ENCODE measurements around the gene PMP22. TPM values are rescaled to one million over a fixed set of nuclear protein-coding genes. Genes with fewer than 3 reads are reported as not detected.

Gene PMP22
- total RNA-seq, 1 experiment from 2014 or later: 28.7 TPM

DNA sequence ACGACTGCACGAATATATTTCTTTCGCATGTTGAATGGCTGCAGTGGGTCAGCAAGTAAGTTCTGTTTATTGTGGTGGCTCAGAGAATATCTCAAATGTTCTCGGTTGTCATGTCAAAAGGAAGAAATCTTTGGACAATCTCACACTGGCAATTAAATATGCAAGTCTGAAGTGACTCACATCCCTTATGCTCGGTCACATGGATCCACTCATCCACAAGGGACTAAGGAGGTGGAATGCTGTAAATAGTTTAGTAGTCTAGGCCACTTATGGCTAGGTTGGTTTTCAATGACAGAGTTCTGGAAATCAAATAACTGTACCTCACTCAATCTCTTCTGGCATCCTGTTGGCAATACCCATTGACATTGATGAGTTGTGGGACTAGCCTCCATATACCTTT is 33.0 kb upstream of the PMP22 start (continued):
- TF ChIP-seq, protein P1, sequence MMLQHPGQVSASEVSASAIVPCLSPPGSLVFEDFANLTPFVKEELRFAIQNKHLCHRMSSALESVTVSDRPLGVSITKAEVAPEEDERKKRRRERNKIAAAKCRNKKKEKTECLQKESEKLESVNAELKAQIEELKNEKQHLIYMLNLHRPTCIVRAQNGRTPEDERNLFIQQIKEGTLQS (IDR thresholded peaks at IDR 0.05): no peak
- no peak for TF ChIP-seq EZH2 (IDR thresholded peaks at IDR 0.05)

DNA sequence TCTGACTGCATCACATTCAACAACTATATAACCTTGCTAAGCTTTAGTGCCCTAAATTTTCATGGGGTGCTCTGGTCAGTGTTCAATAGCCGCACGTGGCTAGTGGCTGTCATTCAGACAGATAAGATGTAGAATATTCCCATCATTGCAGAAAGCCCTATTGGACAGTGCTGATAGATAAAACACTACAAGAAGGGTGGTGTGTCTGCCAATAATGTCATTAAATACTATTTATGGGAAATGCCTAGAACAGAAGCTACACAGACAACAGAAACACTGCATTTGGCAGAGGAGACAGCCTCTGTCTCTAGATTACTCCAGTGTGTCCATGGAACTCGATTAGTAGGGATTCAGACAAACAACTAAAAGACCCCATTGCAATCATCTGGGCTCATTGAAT is 28.4 kb upstream of the PMP22 start:
- BruUV-seq (replicated peaks): no TSS peak
- POLR2A ChIA-PET: no interaction called here

GRCh38 chr17:15291674-15292361 is 26.7 kb upstream of the PMP22 start:
- no peaks in the 10 kb centered on the region for H3K9me3 ChIP-seq (ENCODE audit: control insufficient read depth in 1 of 2, insufficient read depth in 1 of 2, low read depth in 1 of 2, low read length in 2 of 2)
- no peak for DNase-seq (ENCODE audit: low read depth, low spot score)
- RAD21 ChIA-PET (ENCODE audit: low non-redundant PET in 1 of 2, low total read pairs in 2 of 2, uncharacterized antibody in 2 of 2, unreplicated experiment in 2 of 2): no interaction called here
- no peaks in the 10 kb centered on the region for H3K36me3 ChIP-seq (ENCODE audit: control insufficient read depth in 1 of 2, insufficient read depth in 2 of 2, low read length in 2 of 2)
- H3K79me2 ChIP-seq (ENCODE audit: insufficient read depth, low read length): no peaks in the 10 kb centered on the region
- H3K9me2 ChIP-seq (ENCODE audit: insufficient read depth): no peaks in the 10 kb centered on the region
- CTCF ChIA-PET: no interaction called here
- H4K20me1 ChIP-seq (ENCODE audit: insufficient read depth): no peaks in the 10 kb centered on the region
- POLR2A ChIA-PET: no interaction called here
- no peak overlapping the region for H3K9ac ChIP-seq (ENCODE audit: low read length)
- no TSS peak for BruUV-seq (replicated peaks)
- H3K27ac ChIP-seq (ENCODE audit: low read depth, low read length): no peak overlapping the region
- no peak overlapping the region for H3K4me2 ChIP-seq (ENCODE audit: low read length)
- no peaks in the 10 kb centered on the region for H3K27me3 ChIP-seq (ENCODE audit: insufficient read depth, low read length)
- no peak overlapping the region for H3K4me3 ChIP-seq (replicated peaks in 1 of 2; ENCODE audit: low read depth in 1 of 2, low read length in 2 of 2)
- ATAC-seq: no peak
- no peaks in the 10 kb centered on the region; a peak in 2 of 4 replicates for H3K4me1 ChIP-seq (ENCODE audit: control insufficient read depth in 1 of 2, insufficient read depth in 2 of 2, low read length in 2 of 2)
- intact Hi-C loops (cut with micrococcal nuclease): no loop called here
- H2AFZ ChIP-seq (ENCODE audit: low read depth, low read length, poor library complexity, severe bottlenecking): no peak overlapping the region
- no peak for TF ChIP-seq YY1 (IDR thresholded peaks at IDR 0.05; ENCODE audit: extremely low read depth, insufficient replicate concordance, low read depth, low read length)
- TF ChIP-seq ELF1 (IDR thresholded peaks at IDR 0.05; ENCODE audit: borderline replicate concordance, low read depth): no peak
- TF ChIP-seq ZFX (IDR thresholded peaks at IDR 0.05): no peak
- TF ChIP-seq TCF7L2 (IDR thresholded peaks at IDR 0.05; ENCODE audit: borderline replicate concordance, extremely low read depth, insufficient read depth, insufficient read length): no peak
- TF ChIP-seq CEBPB (IDR thresholded peaks at IDR 0.05; ENCODE audit: low read depth): no peak
- TF ChIP-seq CBX3 (IDR thresholded peaks at IDR 0.05; ENCODE audit: low read depth): no peak
- no peak for TF ChIP-seq EZH2phosphoT487 (IDR thresholded peaks at IDR 0.05; ENCODE audit: borderline replicate concordance)
- TF ChIP-seq JUND (IDR thresholded peaks at IDR 0.05): no peak
- TF ChIP-seq REST (IDR thresholded peaks at IDR 0.05; ENCODE audit: low read depth): no peak
- no peak for TF ChIP-seq RAD21 (IDR thresholded peaks at IDR 0.05; ENCODE audit: low read depth)
- TF ChIP-seq POLR2A (IDR thresholded peaks at IDR 0.05; ENCODE audit: borderline replicate concordance, extremely low read depth, insufficient read depth, insufficient read length): no peak
- TF ChIP-seq EGR1 (IDR thresholded peaks at IDR 0.05; ENCODE audit: low read depth): no peak
- TF ChIP-seq POLR2AphosphoS5 (IDR thresholded peaks at IDR 0.05; ENCODE audit: low read depth, low read length): no peak
- TF ChIP-seq EZH2 (IDR thresholded peaks at IDR 0.05): no peak
- TF ChIP-seq, protein P2, sequence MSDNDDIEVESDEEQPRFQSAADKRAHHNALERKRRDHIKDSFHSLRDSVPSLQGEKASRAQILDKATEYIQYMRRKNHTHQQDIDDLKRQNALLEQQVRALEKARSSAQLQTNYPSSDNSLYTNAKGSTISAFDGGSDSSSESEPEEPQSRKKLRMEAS (IDR thresholded peaks at IDR 0.05): no peak

More for the DNA sequence above, 28.4 kb upstream of the PMP22 start:
- no peak overlapping the region for H3K9ac ChIP-seq (ENCODE audit: low read length)
- H2AFZ ChIP-seq (ENCODE audit: low read depth, low read length, poor library complexity, severe bottlenecking): no peak overlapping the region
- no peaks in the 10 kb centered on the region for H3K27me3 ChIP-seq (ENCODE audit: insufficient read depth, low read length)
- H3K4me1 ChIP-seq (ENCODE audit: control insufficient read depth in 1 of 2, insufficient read depth in 2 of 2, low read length in 2 of 2): no peaks in the 10 kb centered on the region; a peak in 2 of 4 replicates
- no peak overlapping the region for H3K4me2 ChIP-seq (ENCODE audit: low read length)
- no peaks in the 10 kb centered on the region for H4K20me1 ChIP-seq (ENCODE audit: insufficient read depth)
- no peak for TF ChIP-seq ELF1 (IDR thresholded peaks at IDR 0.05; ENCODE audit: borderline replicate concordance, low read depth)
- no peak for TF ChIP-seq RAD21 (IDR thresholded peaks at IDR 0.05; ENCODE audit: low read depth)
- ChIA-PET CTCF (no interaction called here), RAD21 (ENCODE audit: low non-redundant PET in 1 of 2, low total read pairs in 2 of 2, uncharacterized antibody in 2 of 2, unreplicated experiment in 2 of 2) (no interaction called here)
- H3K9me2 ChIP-seq (ENCODE audit: insufficient read depth): no peaks in the 10 kb centered on the region
- no peak for DNase-seq (ENCODE audit: low read depth, low spot score)
- no peaks in the 10 kb centered on the region for H3K9me3 ChIP-seq (ENCODE audit: control insufficient read depth in 1 of 2, insufficient read depth in 1 of 2, low read depth in 1 of 2, low read length in 2 of 2)
- no peaks in the 10 kb centered on the region for H3K36me3 ChIP-seq (ENCODE audit: control insufficient read depth in 1 of 2, insufficient read depth in 2 of 2, low read length in 2 of 2)
- no peak overlapping the region for H3K4me3 ChIP-seq (replicated peaks in 1 of 2; ENCODE audit: low read depth in 1 of 2, low read length in 2 of 2)
- intact Hi-C loops (cut with micrococcal nuclease): no loop called here
- ATAC-seq: no peak
- H3K27ac ChIP-seq (ENCODE audit: low read depth, low read length): no peak overlapping the region
- no peaks in the 10 kb centered on the region for H3K79me2 ChIP-seq (ENCODE audit: insufficient read depth, low read length)

All from HCT116 (cell line).